OCI-LY3 (cell line): Measurements from ENCODE around the gene RAD51B.

Source experiments
- CTCF ChIP-seq: fragments of 200-600, 300-600 bp; sonication (generic); IDR thresholded peaks from 2 replicates; pipeline ENCODE4 v1.5.1; 2014; ENCODE audit warnings: antibody characterized with exemption, low read length, low read depth
- EZH2phosphoT487 ChIP-seq: fragments of 200-600 bp; shearing (Covaris generic); IDR thresholded peaks from 2 replicates; pipeline ENCODE4 v1.6.1; 2018; ENCODE audit warnings: antibody characterized with exemption, mixed run types, low read depth

- TF ChIP-seq CTCF (no peak), EZH2phosphoT487 (no peak)
Measured at GRCh38 chr14:68327231-68327630, 507.7 kb downstream of the RAD51B start.
